CD4-positive, alpha-beta T cell (primary cell): ENCODE results near the gene SLC39A9. TPM values are rescaled to one million over a fixed set of nuclear protein-coding genes. Genes with fewer than 3 reads are reported as not detected.

Experiments used
- ATAC-seq: fragments of 200-7000 bp; cut with Tn5 transposase; one replicate; pipeline ENCODE4 v1.10.0; 2022; ENCODE audit warnings: mild to moderate bottlenecking; ENCODE audit not compliant: poor library complexity
- CTCF ChIA-PET: fragments of 350-600 bp; sonication (Branson Sonifier 250); formaldehyde crosslinking; loops from one replicate; lab custom pipeline; 2021; ENCODE audit warnings: antibody characterized with exemption, inconsistent platforms; lab: Charles Lee
- POLR2A ChIA-PET: fragments of 350-600 bp; sonication (Branson Sonifier 250); formaldehyde crosslinking; loops from one replicate; lab custom pipeline; 2021; ENCODE audit warnings: antibody characterized with exemption, inconsistent platforms; lab: Charles Lee
- DNase-seq, 14 experiments: peaks; one replicate each; pipeline ENCODE4 v3.0.0-alpha.2; 2013 to 2020; ENCODE audit warnings: mixed read lengths in 2 of 14
- H3K27ac ChIP-seq, 2 donors: one replicate each; pipeline versions ENCODE4 v1.5.1 to v1.7.0; 2013; ENCODE audit warnings: low read length in 2 of 2, low read depth in 1 of 2, mild to moderate bottlenecking in 1 of 2
- H3K27me3 ChIP-seq, 2 experiments: 1 replicate in 1 of 2; 2 replicates in 1 of 2; pipeline versions ENCODE4 v1.6.1 to v1.7.0; 2013; ENCODE audit warnings: low read length in 2 of 2, control low read depth in 1 of 2, mild to moderate bottlenecking in 1 of 2, moderate library complexity in 1 of 2; ENCODE audit not compliant: insufficient read depth in 2 of 2, control insufficient read depth in 1 of 2
- H3K36me3 ChIP-seq: one replicate; pipeline ENCODE4 v1.6.1; 2013; ENCODE audit warnings: low read length, control low read depth; ENCODE audit not compliant: insufficient read depth
- H3K4me1 ChIP-seq: one replicate; pipeline ENCODE4 v1.6.1; 2013; ENCODE audit warnings: low read length, control low read depth; ENCODE audit not compliant: insufficient read depth
- H3K4me3 ChIP-seq: one replicate; pipeline ENCODE4 v1.5.1; 2013; ENCODE audit warnings: mild to moderate bottlenecking, low read length, moderate library complexity
- H3K9me3 ChIP-seq, 2 experiments: 1 replicate in 1 of 2; 2 replicates in 1 of 2; pipeline versions ENCODE4 v1.6.1 to v1.7.0; 2013; ENCODE audit warnings: low read length in 2 of 2, mild to moderate bottlenecking in 2 of 2, control low read depth in 1 of 2, moderate library complexity in 1 of 2; ENCODE audit not compliant: control insufficient read depth in 1 of 2, insufficient read depth in 1 of 2
- H3K27ac Mint-ChIP-seq: one replicate; pipeline ENCODE4 v1.8.0; 2020; ENCODE audit warnings: mixed read lengths
- H3K27me3 Mint-ChIP-seq: one replicate; pipeline ENCODE4 v1.8.0; 2021; ENCODE audit warnings: mixed read lengths
- H3K36me3 Mint-ChIP-seq: one replicate; pipeline ENCODE4 v1.8.0; 2021; ENCODE audit warnings: low read depth, mixed read lengths
- H3K4me1 Mint-ChIP-seq: one replicate; pipeline ENCODE4 v1.8.0; 2021; ENCODE audit warnings: low read depth, mixed read lengths
- H3K4me3 Mint-ChIP-seq: one replicate; pipeline ENCODE4 v1.8.0; 2020; ENCODE audit warnings: mild to moderate bottlenecking, mixed read lengths
- H3K9me3 Mint-ChIP-seq: one replicate; pipeline ENCODE4 v1.8.0; 2020; ENCODE audit warnings: mixed read lengths
- intact Hi-C, 2 experiments: fragments of 100-400 bp; cut with DNase I in 1 of 2; cut with micrococcal nuclease in 1 of 2; formaldehyde crosslinking; loops; one replicate each; pipeline versions ENCODE4 v1.15.1 to v1.9.0; 2023 to 2025; cut with DNase I, micrococcal nuclease
- total RNA-seq, 174 experiments: library from RNA in 2 of 174; stranded (reverse) in 2 of 174; gene quantifications; one replicate each; pipeline ENCODE4 v1.2.3 and lab custom pipeline; 2021 to 2026
- TF ChIP-seq, protein P1 (sequence below): fragments of 200-600 bp; IDR thresholded peaks from one replicate; pipeline ENCODE4 v1.8.0; 2022; ENCODE audit warnings: antibody characterized with exemption, mild to moderate bottlenecking

The SLC39A9 gene
- total RNA-seq, 2 experiments from 2014 or later = 19.5 to 20.5 TPM

DNA sequence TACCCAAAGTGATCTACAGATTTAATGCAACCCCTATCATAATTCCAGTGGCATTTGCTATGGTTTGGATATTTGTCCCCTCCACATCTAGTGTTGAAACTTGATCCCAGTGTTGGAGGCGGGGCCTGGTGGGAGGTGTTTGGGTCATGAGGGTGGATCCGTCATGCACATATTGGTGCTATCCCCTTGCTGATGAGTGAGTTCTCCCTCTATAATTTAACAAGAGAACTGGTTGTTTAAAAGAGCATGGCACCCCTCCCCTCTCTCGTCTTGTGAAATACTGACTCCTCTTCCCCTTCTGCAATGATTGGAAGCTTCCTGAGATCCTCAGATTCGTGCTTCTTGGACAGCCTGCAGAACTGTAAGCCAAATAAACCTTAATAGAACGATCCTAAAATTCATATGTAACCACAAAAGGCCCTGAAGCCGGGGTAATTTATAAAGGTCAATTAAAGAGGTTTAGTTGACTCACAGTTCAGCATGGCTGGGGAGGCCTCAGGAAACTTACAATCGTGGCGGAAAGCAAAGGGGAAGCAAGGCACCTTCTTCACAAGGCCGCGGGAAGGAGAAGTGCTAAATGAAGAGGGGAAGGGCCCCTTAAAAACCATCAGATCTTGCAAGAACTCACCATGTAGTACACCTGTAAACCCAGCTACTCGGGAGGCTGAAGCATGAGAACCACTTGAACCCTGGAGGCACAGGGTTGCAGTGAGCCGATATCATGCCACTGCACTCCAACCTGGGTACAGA lies 41.2 kb downstream of the SLC39A9 start:
- Mint-ChIP-seq H3K27ac (no peak overlapping the region), H3K4me1 (no peaks in the 10 kb centered on the region), H3K4me3 (no peak overlapping the region), H3K27me3 (no peaks in the 10 kb centered on the region), H3K9me3 (no peaks in the 10 kb centered on the region), H3K36me3 (peaks cover 46% of the 10 kb centered on the region)
- ChIA-PET CTCF (no interaction called here), POLR2A (no interaction called here)
- no peak for DNase-seq
- Histone ChIP-seq H3K27ac (no peak overlapping the region), H3K4me3 (no peak overlapping the region), H3K4me1 (no peaks in the 10 kb centered on the region), H3K9me3 (no peaks in the 10 kb centered on the region), H3K27me3 (no peaks in the 10 kb centered on the region), H3K36me3 (peaks cover 15% of the 10 kb centered on the region)
- intact Hi-C loops = no loop called here
- TF ChIP-seq, protein P1, sequence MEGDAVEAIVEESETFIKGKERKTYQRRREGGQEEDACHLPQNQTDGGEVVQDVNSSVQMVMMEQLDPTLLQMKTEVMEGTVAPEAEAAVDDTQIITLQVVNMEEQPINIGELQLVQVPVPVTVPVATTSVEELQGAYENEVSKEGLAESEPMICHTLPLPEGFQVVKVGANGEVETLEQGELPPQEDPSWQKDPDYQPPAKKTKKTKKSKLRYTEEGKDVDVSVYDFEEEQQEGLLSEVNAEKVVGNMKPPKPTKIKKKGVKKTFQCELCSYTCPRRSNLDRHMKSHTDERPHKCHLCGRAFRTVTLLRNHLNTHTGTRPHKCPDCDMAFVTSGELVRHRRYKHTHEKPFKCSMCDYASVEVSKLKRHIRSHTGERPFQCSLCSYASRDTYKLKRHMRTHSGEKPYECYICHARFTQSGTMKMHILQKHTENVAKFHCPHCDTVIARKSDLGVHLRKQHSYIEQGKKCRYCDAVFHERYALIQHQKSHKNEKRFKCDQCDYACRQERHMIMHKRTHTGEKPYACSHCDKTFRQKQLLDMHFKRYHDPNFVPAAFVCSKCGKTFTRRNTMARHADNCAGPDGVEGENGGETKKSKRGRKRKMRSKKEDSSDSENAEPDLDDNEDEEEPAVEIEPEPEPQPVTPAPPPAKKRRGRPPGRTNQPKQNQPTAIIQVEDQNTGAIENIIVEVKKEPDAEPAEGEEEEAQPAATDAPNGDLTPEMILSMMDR = no peak
- ATAC-seq = no peak

DNA sequence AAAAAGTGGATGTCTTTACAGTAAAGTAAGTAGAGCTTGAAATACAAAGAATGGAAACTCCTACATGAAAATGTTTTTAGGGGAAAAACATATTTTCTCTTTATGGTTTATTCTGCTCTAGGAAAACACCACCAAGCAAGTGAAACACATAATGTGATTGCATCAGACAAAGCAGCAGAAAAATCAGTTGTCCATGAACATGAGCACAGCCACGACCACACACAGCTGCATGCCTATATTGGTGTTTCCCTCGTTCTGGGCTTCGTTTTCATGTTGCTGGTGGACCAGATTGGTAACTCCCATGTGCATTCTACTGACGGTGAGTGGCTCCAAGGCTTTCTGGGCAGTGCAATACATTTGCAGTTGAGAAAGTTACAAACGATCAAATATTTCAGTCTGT lies 43.5 kb downstream of the SLC39A9 start:
- ATAC-seq (no peak), DNase-seq (no peak)
- H3K9me3 ChIP-seq = no peaks in the 10 kb centered on the region
- intact Hi-C loops = no loop called here
- Mint-ChIP-seq H3K9me3 (no peaks in the 10 kb centered on the region), H3K27me3 (no peaks in the 10 kb centered on the region), H3K4me1 (no peaks in the 10 kb centered on the region), H3K4me3 (no peak overlapping the region), H3K36me3 (peaks cover 62% of the 10 kb centered on the region), H3K27ac (no peak overlapping the region)
- H3K4me3 ChIP-seq = no peak overlapping the region
- peaks cover 15% of the 10 kb centered on the region for H3K36me3 ChIP-seq
- no peaks in the 10 kb centered on the region for H3K27me3 ChIP-seq
- CTCF ChIA-PET = no interaction called here
- TF ChIP-seq, protein P1 = no peak
- H3K4me1 ChIP-seq = no peaks in the 10 kb centered on the region
- H3K27ac ChIP-seq = no peak overlapping the region
- POLR2A ChIA-PET = no interaction called here

DNA sequence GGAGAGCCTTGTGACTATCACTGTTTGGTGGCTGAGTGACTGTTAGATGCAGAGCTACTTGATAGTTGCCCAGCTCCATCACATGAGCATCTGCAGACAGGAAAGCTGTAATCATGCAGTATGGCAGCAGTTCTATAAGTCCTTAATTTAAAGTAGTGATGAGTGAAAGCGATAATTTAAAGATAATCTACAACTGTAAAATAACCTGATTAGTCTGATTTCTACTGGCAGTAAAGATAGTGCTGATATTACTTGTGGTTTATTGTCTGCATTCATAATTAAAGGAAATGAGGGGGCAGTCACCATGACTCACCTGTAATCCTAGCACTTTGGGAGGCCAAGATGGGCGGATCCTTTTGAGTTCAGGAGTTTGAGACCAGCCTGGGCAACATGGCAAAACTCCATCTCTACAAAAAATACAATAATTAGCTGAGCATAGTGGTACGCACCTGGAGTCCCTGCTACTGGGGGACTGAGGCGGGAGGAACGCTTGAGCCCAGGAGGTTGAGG lies 44.9 kb downstream of the SLC39A9 start:
- Mint-ChIP-seq H3K27me3 (no peaks in the 10 kb centered on the region), H3K4me1 (no peaks in the 10 kb centered on the region), H3K27ac (no peak overlapping the region), H3K9me3 (no peaks in the 10 kb centered on the region), H3K36me3 (peaks cover 62% of the 10 kb centered on the region), H3K4me3 (no peak overlapping the region)
- intact Hi-C loops = no loop called here
- Histone ChIP-seq H3K4me1 (no peaks in the 10 kb centered on the region), H3K27me3 (no peaks in the 10 kb centered on the region), H3K27ac (no peak overlapping the region), H3K36me3 (peaks cover 15% of the 10 kb centered on the region), H3K9me3 (no peaks in the 10 kb centered on the region), H3K4me3 (no peak overlapping the region)
- DNase-seq (no peak), ATAC-seq (no peak)
- TF ChIP-seq, protein P1 = no peak
- ChIA-PET POLR2A (no interaction called here), CTCF (no interaction called here)
